NOMO-1 (cell line): ENCODE results near the gene SPECC1.
"Not testable (repeated sequence)": the region's sequence is repeated elsewhere in the genome, so short reads cannot be mapped to it uniquely, and the experiment has no call there.

Source experiments
- DNase-seq, 2 experiments: peaks; one replicate each; lab custom pipeline; 2025; ENCODE audit not compliant: unreplicated experiment in 2 of 2; lab: John Stamatoyannopoulos, UW

The SPECC1 gene

DNA sequence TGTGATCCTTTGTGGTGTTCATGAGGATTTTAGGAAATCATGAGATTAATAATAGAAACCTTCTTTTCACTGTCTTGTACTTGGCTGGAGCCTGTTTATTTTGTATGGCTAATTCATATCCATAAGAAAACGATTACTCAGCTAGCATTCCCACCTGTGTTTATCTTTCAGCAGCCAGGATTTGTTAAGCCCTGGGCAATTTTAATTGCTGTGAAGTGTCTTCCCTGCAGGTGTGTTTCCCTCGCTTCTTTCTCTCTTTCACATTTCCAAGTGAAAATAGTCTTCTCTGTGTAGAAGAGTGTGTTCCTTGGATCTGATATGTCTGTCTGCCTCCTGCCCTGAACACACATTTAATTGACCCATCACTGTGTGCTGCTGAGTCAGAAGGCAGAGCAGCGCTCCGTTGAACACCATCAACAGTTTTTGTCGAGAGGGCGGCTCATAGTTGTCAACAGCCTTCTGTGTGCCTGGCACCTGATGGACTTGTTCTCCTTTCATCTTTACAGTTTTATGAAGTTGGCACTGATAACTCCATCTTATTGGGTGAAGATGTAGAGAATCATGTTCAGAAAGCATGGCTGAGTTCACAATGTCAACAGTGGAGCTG, 83.2 kb downstream of the SPECC1 start:
- no peak for DNase-seq

DNA sequence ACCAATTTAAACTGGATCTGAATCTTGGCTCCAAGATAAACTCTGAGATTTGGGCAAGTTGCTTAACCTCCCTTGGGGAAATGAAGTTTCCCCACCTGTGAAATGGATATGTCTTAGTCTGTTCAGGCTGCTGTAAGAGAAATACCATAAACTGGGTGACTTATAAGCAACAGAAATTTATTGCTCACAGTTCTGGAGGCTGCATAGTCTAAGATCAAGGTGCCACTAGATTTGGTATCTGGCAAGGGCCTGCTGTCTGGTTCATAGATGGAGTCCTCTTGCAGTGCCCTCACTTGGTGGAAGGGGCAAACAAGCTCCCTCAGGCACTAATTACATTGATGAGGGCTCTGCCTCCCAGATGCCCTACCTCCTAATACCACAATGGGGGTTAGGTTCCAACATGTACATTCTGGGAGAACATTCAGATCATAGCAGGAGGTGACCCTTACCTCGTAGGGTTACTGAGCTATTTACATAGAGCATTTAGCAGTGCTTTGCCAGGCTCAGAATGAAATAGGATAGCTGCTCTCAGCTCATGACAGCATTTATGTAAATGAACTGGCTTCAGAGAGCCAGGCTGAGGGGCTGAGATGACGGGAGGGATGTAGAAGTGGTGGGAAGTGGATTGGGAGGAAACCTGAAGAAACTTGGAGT, 83.9 kb downstream of the SPECC1 start:
- DNase-seq, result no peak

DNA sequence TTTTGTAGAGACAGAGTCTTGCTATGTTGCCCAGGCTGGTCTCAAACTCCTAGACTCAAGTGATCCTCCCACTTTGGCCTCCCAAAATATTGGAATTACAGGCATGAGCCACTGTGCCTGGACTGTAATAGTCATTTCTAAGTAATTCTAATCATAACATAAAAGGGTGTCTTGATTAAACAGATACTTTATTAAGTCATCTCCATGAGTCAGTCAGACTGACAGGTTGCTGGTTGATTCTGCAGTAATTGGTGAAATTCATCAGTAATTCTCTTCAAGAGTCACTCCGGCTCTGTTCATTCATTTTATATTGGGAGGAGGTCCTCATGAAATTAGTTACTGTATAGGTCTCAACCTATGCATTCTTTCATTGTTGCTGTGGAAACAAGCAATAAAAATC, 85.6 kb downstream of the SPECC1 start:
- DNase-seq, result no peak

DNA sequence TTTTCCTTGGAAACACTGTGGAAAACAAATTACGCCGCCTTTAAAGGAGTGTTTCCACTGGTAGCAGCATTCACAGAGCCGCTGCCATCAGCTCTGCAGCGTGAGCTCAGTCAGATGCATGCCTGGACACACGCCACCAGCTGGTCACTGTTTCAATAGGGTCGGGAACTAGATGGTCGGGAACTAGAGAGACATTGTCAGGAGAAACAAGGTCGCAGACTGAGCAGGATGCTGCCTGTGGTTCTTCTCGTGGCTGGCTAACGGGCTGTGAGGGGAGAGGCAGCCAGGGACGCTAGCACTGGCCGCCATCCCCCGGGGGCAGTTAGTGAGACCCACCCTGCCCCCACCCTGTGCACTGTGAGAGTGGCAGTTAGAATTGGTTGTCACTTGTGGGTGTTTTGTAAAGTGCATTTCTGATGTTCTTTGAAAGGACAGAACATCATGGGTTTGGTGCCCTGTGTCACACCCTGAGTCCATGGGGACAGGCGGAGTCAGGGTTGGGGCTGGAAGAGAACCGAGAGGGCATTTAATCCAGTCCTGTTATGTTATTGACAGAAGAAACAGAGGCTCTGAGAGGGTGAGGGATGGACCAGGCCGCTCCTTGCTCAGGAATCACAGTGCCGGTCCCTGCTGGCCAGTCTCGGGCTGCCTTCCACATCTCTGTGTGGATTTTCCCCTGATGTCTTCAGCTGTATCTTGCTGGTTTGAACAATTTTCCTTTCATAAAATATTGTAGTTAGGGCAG, 86.3 kb downstream of the SPECC1 start:
- no peak for DNase-seq

DNA sequence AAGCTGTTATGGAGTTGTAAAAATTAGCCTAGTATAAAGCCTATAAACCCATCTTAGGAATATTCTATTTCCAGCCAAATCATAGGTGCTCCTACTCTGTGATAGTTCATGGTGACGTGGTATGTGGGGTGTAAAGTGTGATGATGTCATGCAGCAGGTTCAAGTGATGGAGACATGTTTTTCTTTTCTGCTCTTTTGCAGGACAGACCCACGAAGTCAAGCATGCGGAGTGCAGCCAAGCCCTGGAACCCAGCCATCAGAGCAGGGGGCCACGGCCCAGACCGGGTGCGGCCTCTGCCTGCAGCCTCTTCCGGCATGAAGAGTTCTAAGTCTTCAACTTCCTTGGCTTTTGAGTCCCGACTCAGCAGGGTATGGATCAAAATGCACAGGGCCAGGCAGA, 87.3 kb downstream of the SPECC1 start:
- no peak for DNase-seq

DNA sequence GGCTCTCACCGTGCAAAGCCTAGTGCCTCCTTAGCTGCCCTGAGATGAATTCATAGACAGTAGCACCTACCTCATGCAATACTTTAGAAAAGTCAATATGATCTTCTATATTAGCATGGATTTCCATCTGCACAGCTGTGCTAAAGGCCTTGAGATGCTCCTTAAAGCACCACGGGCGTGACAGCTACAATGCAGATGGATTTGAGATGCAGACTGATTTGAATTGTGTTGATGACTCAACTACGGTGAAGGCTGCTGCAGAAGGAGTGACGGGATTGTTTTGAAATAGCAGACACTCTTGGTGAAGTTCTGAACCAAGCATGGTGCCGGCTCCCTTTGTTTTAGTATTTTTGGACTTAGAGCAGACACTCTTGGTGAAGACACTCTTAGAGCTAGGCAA, 88.2 kb downstream of the SPECC1 start:
- no peak for DNase-seq

DNA sequence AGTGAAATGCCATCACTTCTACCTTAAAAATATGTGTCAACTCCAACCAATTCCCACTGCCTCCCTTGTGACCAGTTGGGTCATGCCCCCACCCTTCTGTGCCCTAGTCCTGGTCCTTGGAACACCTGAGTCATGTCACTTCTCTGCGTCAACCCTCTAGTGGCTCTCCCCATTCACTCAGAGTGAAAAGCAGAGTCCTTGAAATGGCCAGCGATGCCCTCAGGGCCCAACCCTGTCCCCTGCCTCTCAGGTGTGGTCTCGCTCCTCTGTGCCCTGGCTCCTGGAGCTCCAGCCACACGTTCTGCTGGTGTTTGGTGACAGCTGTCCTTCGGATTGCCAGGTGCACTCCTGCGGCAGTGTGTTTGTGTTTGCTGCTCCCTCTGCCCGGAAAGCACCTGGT, 89.2 kb downstream of the SPECC1 start:
- DNase-seq, result no peak

DNA sequence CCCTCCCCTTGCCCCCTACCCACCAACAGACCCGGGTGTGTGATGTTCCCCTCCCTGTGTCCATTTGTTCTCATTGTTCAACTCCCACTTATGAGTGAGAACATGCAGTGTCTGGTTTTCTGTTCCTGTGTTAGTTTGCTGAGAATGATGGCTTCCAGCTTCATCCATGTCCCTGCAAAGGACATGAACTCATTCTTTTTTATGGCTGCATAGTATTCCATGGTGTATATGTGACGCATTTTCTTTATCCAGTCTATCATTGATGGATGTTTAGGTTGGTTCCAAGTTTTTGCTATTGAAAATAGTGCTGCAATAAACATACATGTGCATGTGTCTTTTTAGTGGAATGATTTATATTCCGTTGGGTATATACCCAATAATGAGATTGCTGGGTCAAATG, 91.6 kb downstream of the SPECC1 start:
- DNase-seq, result not testable (repeated sequence)

DNA sequence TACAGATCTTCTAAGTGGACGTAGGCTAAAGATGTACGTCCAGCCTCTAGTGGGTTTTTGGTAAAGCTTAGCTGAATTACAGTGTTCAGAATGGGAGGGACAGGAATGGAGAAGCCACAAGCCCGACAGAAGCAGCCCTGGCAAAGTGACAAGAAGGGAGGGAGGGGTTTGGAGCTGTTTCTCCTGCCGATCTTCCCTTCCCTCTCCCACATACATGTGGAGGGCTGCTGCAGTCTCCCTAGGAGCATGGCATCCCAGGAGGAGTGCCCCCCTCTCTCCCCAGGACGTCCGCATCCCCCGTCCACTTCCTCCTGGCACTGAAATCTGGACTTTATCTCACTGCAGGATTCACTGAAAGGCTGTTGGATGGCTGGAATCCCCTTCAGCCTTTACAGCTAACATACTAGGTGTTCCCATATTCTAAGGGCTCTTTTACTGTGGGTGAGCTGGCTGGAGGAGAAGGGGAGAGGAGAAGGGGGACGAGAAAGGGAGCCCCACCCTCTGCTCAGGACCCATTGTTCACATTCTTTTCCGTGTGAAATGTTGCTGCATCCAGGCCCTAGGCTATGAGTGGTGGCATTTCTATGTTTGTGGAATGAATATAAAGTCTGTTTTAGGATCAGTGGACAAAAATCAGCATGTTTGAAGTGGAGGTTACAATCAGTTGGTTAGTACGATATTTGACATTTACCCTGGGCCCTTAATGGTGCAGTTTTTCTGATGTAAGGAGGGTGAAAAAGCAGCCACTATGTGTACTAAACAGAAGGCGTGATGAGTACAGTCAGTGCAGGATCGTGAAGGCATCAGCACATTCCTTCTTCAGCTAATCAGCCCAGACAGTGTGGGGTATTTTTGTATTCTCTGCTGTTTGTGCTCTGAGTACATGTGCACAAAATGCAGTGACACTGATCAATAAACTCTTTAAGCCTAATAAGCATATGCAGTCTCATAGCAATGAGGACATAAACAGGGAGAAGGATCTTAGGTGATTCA, 94.6 kb downstream of the SPECC1 start:
- no peak for DNase-seq

DNA sequence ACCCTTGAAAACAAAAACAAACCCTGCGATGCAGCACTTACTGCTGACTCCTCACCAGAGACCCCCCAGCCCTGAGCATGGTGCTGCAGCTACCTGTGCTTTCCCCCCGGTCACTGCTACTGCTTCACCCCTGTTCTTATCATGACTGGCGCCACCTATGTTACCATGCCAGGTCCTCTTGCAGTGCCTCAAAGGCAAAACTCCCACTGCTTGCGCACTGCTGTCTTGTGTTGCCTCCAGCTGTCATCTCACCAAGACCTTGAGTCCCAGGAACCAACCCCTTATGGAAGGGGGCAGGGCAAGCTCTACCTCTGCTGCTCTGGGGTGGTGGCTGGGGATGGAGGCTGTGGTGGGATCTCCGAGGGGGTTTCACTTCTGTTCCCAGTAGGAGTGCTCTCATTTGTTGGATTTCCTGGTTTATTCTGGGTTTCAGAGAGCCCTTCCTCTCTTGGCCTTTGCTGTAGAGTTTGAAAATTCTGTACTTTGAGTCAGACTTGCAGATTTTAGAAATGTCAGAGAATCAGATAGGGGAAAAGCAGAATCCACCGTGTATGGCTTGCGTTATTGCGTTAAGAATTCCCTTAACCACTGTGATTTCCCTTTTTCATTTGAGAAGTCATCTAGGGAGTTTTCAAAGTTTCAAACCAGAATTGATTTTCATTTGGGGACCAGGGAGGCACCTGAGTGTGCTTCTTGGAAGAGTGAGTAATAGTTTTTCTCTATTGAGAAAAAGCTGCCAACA, 96.6 kb downstream of the SPECC1 start:
- DNase-seq, result no peak

DNA sequence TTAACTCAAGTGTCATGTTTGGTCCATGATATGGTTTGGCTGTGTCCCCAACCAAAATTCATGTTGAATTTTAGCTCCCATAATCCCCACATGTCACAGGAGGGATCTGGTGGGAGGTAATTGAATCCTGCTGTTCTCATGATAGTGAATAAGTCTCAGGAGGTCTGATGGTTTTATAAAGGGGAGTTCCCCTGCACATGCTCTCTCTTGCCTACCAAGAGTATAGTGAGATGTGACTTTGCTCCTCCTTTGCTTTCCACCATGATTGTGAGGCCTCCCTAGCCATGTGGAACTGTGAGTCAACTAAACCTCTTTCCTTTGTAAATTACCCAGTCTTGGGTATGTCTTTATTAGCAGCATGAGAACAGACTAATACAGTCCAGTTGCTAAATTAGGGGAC, 97.3 kb downstream of the SPECC1 start:
- not testable (repeated sequence) for DNase-seq

DNA sequence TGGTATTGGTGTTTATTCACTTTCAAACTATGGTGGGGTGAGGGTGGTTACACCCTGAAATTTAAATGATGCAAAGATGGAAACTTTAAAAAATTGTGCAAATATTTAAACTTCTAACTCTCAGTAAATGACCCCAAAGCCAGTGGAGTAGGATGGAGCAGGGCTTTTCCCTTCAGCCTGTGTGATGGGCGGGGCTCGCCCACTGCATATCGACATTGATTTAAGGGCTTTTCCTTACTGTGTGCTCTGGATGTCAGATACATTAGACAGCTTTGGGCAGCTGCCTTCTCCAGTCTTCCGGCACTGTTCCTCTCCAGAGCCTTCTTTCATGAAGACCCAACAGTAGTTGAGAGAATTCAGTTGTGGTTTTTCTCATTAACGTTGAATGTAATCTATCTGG, 99.9 kb downstream of the SPECC1 start:
- no peak for DNase-seq

DNA sequence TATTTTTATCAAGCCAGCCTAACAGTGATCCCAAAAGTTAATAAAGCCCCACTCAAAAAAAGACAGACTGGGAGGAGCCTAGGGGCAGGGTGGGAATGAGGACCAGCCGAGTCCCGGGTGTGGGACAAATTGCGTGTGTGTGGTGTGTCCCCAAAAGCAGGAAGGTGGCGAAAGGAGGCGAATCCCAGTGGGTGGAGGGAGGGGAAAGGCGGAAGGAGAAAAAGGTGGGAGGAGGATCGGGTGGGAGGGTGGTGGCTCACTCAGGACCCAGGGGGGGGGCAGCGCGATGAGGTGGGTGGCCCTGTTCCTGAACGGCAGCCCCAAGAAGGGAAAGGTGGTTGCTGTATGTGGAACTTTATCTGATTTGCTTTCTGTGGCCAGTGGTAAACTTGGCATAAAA, 102.4 kb downstream of the SPECC1 start:
- DNase-seq, result no peak

DNA sequence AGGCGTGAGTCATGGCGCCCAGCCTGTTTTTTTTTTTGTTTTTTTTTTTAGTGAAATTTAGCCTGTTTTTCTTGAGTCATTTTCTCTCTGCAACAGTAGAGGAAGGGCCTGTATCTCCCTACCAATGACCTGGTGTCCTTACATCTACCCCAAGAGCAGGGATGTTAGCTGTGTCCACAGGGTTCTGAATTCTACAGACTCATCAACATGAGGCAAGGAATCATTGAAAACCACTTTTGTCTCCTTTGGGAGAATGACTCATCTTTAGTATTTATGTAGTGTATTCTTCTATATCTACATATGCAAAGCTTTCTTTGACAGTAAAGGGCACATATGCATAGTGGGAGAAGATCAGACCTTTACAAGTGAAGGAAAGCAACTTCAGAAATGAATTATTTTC, 105.3 kb downstream of the SPECC1 start:
- DNase-seq, result no peak

DNA sequence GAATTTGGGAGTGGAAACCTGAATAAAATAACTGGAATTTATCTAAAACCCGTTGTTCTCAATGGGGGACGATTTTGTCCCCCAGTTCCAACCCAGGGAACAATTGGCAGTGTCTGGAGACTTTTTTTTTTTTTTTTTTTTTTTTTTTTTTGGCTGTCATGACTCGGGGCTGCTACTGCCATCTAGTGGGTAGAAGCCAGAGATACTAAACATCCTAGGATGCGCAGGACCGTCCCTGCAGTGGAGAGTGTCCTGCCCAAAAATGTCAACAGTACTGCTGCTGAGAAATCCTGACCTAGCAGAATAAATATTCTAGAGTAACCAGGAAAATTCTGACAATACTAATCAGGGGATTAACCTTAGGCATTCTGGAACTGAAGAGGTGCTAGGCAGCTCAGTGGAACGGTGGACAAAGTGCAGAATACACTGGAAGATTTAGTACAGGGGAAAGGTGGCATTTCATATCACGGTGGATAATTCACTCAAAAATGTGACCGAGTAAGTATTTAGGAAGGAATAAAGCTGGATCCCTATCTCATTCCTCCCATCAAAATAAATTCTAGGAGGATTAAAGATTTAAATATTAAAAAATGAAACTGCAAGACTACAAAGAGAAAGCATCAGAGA, 107.6 kb downstream of the SPECC1 start:
- peak; percentile 24 to 53 for DNase-seq

DNA sequence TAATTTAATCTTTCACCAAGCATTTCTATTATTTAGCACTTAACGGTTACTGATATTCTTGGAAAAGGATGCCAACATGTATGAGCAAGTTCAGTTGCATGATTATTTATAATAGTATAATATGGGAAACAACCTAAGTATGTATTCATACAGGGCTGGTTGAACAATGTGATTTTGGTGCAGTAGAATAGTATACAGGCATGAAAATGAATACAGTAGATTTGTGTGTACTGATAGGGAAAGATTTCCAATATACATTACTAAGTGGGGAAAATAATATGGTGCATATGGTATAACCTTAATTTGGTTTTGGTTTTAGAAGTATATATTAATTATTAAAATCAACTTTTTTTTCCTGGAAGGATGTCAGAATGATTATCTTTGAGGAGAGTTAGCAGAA, 109.1 kb downstream of the SPECC1 start:
- DNase-seq, result no peak

DNA sequence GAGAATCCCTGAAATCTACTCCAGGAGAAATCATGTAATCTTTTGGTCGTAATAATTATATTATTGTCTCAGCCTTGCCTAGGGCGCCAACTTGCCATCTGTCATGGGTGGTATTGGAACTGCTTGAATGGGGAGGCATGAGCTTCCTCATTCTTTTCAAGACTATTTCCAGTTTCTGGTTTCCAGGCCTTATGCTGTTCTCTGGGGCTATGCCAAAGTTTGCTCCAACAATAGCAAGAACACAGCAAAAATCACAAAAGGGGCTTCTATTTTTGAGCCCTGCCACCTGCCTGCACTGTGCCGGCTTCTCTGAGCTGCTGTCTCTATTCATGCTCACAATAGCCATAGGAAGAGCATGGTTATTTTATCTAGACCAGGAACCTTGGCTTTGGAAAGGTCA, 111.7 kb downstream of the SPECC1 start:
- no peak for DNase-seq

DNA sequence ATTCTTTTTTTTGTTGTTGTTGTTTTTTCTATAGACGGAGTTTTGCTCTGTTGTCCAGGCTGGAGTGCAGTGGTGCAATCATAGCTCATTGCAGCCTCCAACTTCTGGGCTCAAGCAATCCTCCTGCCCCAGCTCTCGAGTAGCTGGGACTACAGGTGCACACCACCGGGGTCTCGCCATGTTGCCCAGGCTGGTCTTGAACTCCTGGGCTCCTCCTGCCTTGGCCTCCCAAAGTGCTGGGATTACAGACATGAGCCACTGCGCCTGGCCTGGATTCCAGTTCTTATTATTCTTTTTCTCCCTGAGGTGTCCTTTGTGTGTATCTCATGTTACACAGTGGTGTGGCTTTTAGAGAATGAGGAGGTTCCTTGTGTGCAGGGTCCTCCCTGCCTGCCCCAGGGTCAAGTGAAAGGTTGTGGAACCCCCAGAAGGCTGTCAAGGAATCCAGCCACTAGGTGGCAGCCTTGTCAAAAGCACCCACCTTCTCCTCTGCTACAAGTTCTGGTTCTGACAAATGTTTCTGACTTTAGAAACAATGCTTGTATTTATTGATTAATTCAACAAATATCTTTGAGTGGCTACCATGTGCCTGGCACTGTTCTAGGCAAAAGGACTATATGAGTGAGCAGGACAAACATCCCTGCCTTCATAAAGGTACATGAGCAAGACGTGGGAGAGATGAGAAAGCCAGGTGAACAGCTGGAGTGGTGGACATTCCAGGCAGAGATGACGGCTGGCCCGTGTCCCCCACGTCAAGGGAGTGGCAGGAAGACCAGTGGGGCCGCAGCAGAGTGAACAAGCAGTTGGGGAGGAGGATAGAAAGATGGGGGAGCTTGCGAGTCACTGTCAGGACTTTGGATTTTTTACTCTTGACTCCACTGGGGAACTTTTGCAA, 112.4 kb downstream of the SPECC1 start:
- peak; percentile 11 to 19 for DNase-seq
